GM23248 (cell line): Measurements from ENCODE around the gene ZBTB45. TPM values are rescaled to one million over a fixed set of nuclear protein-coding genes. Genes with fewer than 3 reads are reported as not detected.
A peak's percentile ranks its signal among the peaks of the same experiment; 100 is the strongest.

Experiments
- DNase-seq: peaks from one replicate; pipeline ENCODE4 v3.0.0-alpha.2; 2015
- H2AFZ ChIP-seq: fragments of 200-600 bp; sonication (generic); 2 replicates; pipeline ENCODE4 v1.6.1; 2016; ENCODE audit warnings: antibody characterized with exemption
- H3F3A ChIP-seq: fragments of 200-600 bp; sonication (generic); 2 replicates; pipeline ENCODE4 v1.6.1; 2016; ENCODE audit warnings: mild to moderate bottlenecking, antibody characterized with exemption, mixed run types; ENCODE audit not compliant: insufficient read depth
- H3K27ac ChIP-seq: fragments of 200-600 bp; sonication (generic); 2 replicates; pipeline ENCODE4 v1.5.1; 2016; ENCODE audit warnings: mild to moderate bottlenecking
- H3K27me3 ChIP-seq: fragments of 200-600 bp; sonication (generic); replicated peaks from 2 replicates; pipeline ENCODE4 v1.6.1; 2016; ENCODE audit warnings: mild to moderate bottlenecking; ENCODE audit not compliant: insufficient read depth
- H3K36me3 ChIP-seq: fragments of 200-600 bp; sonication (generic); 2 replicates; pipeline ENCODE4 v1.6.1; 2016; ENCODE audit warnings: low read depth, mild to moderate bottlenecking
- H3K4me1 ChIP-seq: fragments of 200-600 bp; sonication (generic); 2 replicates; pipeline ENCODE4 v1.6.1; 2016; ENCODE audit warnings: mild to moderate bottlenecking; ENCODE audit not compliant: insufficient read depth
- H3K4me2 ChIP-seq: fragments of 200-600 bp; sonication (generic); one replicate; pipeline ENCODE4 v1.6.1; 2016; ENCODE audit warnings: mild to moderate bottlenecking; ENCODE audit not compliant: unreplicated experiment
- H3K4me3 ChIP-seq: fragments of 200-600 bp; sonication (generic); 2 replicates; pipeline ENCODE4 v1.5.1; 2016; ENCODE audit warnings: mild to moderate bottlenecking
- H3K79me2 ChIP-seq: fragments of 200-600 bp; sonication (generic); 2 replicates; pipeline ENCODE4 v1.6.1; 2016; ENCODE audit warnings: mild to moderate bottlenecking; ENCODE audit not compliant: insufficient read depth
- H3K9ac ChIP-seq: fragments of 200-600 bp; sonication (generic); 2 replicates; pipeline ENCODE4 v1.6.1; 2016; ENCODE audit warnings: mild to moderate bottlenecking
- H3K9me2 ChIP-seq: fragments of 200-600 bp; sonication (generic); 2 replicates; pipeline ENCODE4 v1.6.1; 2016; ENCODE audit warnings: mixed run types, mild to moderate bottlenecking, moderate library complexity; ENCODE audit not compliant: insufficient read depth
- H3K9me3 ChIP-seq: fragments of 200-600 bp; sonication (generic); one replicate; pipeline ENCODE4 v1.6.1; 2017; ENCODE audit warnings: low read depth
- H4K20me1 ChIP-seq: fragments of 200-600 bp; sonication (generic); 2 replicates; pipeline ENCODE4 v1.6.0; 2016; ENCODE audit not compliant: insufficient read depth
- EZH2 ChIP-seq: fragments of 200-600 bp; sonication (generic); IDR thresholded peaks from 2 replicates; pipeline ENCODE4 v1.6.1; 2018; ENCODE audit warnings: antibody characterized with exemption, mild to moderate bottlenecking; ENCODE audit not compliant: insufficient read depth, poor library complexity, severe bottlenecking
- EZH2phosphoT487 ChIP-seq: fragments of 200-600 bp; sonication (generic); IDR thresholded peaks from 2 replicates; pipeline ENCODE4 v1.6.1; 2018; ENCODE audit warnings: antibody characterized with exemption, moderate library complexity, mild to moderate bottlenecking, low read depth; ENCODE audit not compliant: insufficient read depth
- WGBS, 2 experiments: methylation state at CpG; one replicate each; pipeline ENCODE4 v1.1.6; 2015 to 2017; ENCODE audit warnings: low lambda C conversion rate in 2 of 2, low coverage in 1 of 2; ENCODE audit errors: missing lambda C conversion rate in 2 of 2; 5-methylcytosine and 5-hydroxymethylcytosine counted together
- in situ Hi-C: fragments of 300-500 bp; cut with MboI; formaldehyde crosslinking; loops from 2 replicates; pipeline ENCODE4 v1.15.0; 2020
- polyA plus RNA-seq: library from polyadenylated mRNA; unstranded; fragments of >200 nt; fragmentation: Nextera tagmentation; extraction: Ambion mirVana; gene quantifications from 2 replicates; pipeline ENCODE4 v1.2.1, GENCODE V29; 2016
- total RNA-seq: library from RNA; depleted of rRNA; stranded (reverse); fragments of >200 nt; shearing (Covaris generic); gene quantifications from 2 replicates; pipeline ENCODE4 v1.2.3, GENCODE V29; 2014

The ZBTB45 gene
- total and polyA plus RNA-seq, 2 experiments from 2014 or later, result 9.0 to 16.0 TPM

DNA sequence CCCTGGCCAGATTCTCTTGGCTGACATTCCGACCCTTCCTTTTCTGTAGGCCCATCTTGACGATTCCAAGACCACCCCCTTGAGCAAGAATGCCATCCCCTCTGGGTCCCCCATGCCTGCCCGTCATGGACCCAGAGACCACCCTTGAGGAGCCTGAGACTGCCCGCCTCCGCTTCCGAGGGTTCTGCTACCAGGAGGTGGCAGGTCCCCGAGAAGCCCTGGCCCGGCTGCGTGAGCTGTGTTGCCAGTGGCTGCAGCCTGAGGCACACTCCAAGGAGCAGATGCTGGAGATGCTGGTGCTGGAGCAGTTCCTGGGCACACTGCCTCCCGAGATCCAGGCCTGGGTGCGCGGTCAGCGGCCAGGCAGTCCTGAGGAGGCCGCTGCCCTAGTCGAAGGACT lies 42.5 kb downstream of the ZBTB45 start:
- peak overlapping the region; percentile 73 for H3K4me2 ChIP-seq
- DNase-seq, result no peak
- no peaks in the 10 kb centered on the region for H3K9me2 ChIP-seq
- H4K20me1 ChIP-seq, result no peaks in the 10 kb centered on the region
- peak overlapping the region; percentile 76 for H3K4me3 ChIP-seq
- H3K9ac ChIP-seq, result peak overlapping the region; percentile 88
- peak overlapping the region; percentile 94 for H3K27ac ChIP-seq
- peaks cover 16% of the 10 kb centered on the region for H3K4me1 ChIP-seq
- TF ChIP-seq EZH2 (no peak), EZH2phosphoT487 (no peak)
- H3K36me3 ChIP-seq, result no peaks in the 10 kb centered on the region; the same call in 1 of the 2 replicates
- H3K79me2 ChIP-seq, result no peaks in the 10 kb centered on the region
- H3K9me3 ChIP-seq, result no peaks in the 10 kb centered on the region
- H3F3A ChIP-seq, result peaks cover 21% of the 10 kb centered on the region
- peak overlapping the region; percentile 73 for H2AFZ ChIP-seq
- H3K27me3 ChIP-seq, result no peaks in the 10 kb centered on the region
- in situ Hi-C loops, result no loop called here
- WGBS, 2 experiments, result 74 to 78% methylated on average over 15 of the region's 15 CpGs

DNA sequence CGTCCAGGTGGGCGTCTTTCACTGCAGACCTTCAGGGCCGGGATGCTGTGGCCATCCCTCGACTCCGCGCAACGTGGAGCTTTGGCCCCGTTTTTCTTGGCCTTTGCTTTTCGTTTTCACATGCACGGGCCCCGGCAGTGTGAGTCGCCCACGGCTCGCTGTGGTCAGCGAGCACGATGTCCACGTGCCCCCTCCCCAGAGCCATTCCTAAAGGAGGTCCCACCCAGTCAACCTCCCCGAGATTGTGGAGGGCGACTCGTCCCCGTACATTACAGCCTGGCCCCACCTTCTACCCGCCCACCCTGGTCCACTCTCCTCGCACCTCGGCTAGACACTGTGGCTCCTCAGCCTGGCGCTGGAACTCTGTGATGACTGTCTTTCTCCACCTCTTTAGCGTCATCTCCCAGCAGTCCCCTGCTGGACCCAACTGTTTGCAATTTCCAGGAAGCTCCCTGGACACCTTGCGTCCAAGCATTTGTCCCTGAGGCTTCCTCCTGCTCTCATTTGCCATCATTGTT lies 43.1 kb downstream of the ZBTB45 start:
- H3K27ac ChIP-seq, result peak overlapping the region; percentile 94
- peak overlapping the region; percentile 88 for H3K9ac ChIP-seq
- in situ Hi-C loops, result no loop called here
- peaks cover 21% of the 10 kb centered on the region for H3F3A ChIP-seq
- H3K36me3 ChIP-seq, result no peaks in the 10 kb centered on the region; the same call in 1 of the 2 replicates
- H2AFZ ChIP-seq, result peak overlapping the region; percentile 73
- H3K4me2 ChIP-seq, result peak overlapping the region; percentile 73
- H4K20me1 ChIP-seq, result no peaks in the 10 kb centered on the region
- DNase-seq, result peak; percentile 80
- H3K4me1 ChIP-seq, result peaks cover 16% of the 10 kb centered on the region
- no peaks in the 10 kb centered on the region for H3K9me2 ChIP-seq
- TF ChIP-seq EZH2phosphoT487, result no peak
- TF ChIP-seq EZH2, result no peak
- H3K4me3 ChIP-seq, result peak overlapping the region; percentile 76
- H3K9me3 ChIP-seq, result no peaks in the 10 kb centered on the region
- WGBS, 2 experiments, result 1% methylated on average over 23 to 27 of the region's 27 CpGs
- H3K79me2 ChIP-seq, result no peaks in the 10 kb centered on the region
- H3K27me3 ChIP-seq, result no peaks in the 10 kb centered on the region

DNA sequence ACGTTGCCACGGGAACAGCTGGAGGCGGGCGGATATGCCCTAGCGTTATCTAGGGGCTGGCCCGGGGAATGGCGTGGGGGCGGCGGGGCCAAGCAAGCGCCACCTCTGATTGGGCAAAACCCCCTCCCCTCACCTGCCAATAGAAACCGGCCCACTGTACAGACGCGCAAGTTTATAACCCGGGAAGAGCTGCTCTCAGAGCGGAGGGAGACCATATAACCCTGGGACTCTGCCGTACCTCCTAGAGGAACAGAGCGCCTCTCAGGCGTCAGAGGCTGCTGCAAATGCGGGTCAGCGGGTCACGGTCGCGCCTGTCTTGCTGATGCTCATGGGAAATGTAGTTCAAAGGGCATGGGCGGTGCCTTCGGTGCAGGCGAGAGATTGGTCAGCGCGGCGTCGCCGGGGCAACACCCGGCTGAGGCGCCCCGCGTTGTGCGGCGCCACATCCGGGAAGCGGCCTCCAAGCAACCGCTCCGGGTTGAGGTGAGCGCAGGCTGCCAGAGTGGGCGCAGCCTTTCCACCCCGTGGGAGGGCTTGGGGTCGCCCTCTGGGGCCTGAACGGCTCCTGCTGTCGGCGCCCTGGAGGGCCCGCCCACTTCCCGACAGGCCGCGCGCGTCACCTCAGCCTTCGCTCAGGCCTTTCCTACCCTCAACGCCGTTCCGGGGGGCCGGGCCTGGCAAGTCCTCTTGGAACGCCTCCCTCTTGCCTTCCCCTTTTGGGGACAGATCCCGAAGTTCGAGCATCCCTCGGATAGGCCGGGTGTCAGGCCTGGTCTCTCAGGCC lies 43.7 kb downstream of the ZBTB45 start, which contains the start of gene ZNF446:
TSS of gene ZNF446 (plus strand) at position 639 of the 784 bp plus-strand sequence. CDS start 867 bp downstream, outside the sequence.
- Histone ChIP-seq H3K4me1 (peaks cover 16% of the 10 kb centered on the region), H3K9ac (peak within 1 kb of the TSS; percentile 88), H4K20me1 (no peaks in the 10 kb centered on the region), H3K79me2 (no peaks in the 10 kb centered on the region), H3K9me3 (no peaks in the 10 kb centered on the region), H3K27me3 (no peaks in the 10 kb centered on the region), H3K4me3 (peak within 1 kb of the TSS; percentile 76), H3K36me3 (no peaks in the 10 kb centered on the region; the same call in 1 of the 2 replicates), H3K27ac (peak within 1 kb of the TSS; percentile 94), H3F3A (peaks cover 21% of the 10 kb centered on the region), H3K4me2 (peak within 1 kb of the TSS; percentile 73), H2AFZ (peak within 1 kb of the TSS; percentile 73), H3K9me2 (no peaks in the 10 kb centered on the region)
- peak; percentile 99 for DNase-seq
- 1% methylated on average over 53 to 64 of the region's 64 CpGs for WGBS, 2 experiments
- TF ChIP-seq EZH2phosphoT487 (no peak), EZH2 (no peak)
- in situ Hi-C loops, result no loop called here

DNA sequence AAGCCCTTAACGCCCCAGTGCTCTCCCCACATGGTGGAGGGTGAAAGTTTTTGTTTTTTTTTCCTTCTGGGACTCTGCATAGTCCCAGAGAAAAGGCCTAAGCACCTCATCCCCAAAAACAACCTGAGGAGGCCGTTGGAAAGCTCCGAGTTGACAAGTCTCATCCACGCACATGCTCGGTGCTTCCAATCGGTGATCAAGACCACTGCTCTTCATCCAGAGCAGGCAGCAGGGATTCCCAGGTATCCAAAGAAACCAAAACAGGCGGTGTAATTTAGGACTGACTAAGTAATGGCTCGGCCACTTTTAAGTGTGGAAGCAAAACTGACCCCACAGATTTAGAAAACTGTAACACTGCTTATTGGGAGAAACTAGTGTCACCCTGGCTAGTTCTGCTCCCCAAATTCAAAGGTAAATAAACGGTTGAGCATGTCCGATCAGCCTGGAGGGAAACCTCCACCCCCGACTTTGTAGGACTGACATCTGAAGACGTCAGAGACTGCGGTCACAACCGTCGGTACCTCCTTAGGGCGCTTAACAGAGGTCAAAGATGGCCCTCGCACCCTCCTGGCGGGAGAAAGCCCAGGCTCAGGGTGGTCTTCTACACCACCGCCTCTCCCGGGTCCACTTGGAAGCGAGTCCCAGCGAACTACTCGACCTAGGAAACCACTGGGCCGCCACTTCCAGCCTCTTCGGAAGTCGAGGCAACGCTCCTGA lies 44.5 kb downstream of the ZBTB45 start:
- TF ChIP-seq EZH2phosphoT487 (no peak), EZH2 (no peak)
- Histone ChIP-seq H3K4me2 (peak overlapping the region; percentile 73), H3K4me1 (peaks cover 16% of the 10 kb centered on the region), H3K9me3 (no peaks in the 10 kb centered on the region), H3K36me3 (no peaks in the 10 kb centered on the region; the same call in 1 of the 2 replicates), H3F3A (peaks cover 21% of the 10 kb centered on the region), H3K27ac (peak overlapping the region; percentile 94), H3K79me2 (no peaks in the 10 kb centered on the region), H4K20me1 (no peaks in the 10 kb centered on the region), H2AFZ (peak overlapping the region; percentile 73), H3K9ac (peak overlapping the region; percentile 88), H3K27me3 (no peaks in the 10 kb centered on the region), H3K9me2 (no peaks in the 10 kb centered on the region), H3K4me3 (peak overlapping the region; percentile 76)
- 23 to 25% methylated on average over 24 to 27 of the region's 27 CpGs for WGBS, 2 experiments
- DNase-seq, result no peak
- in situ Hi-C loops, result no loop called here
